Gastroesophageal sphincter (tissue), 3 donors: ENCODE data around the gene BBS12.

Experiments used
- CTCF ChIP-seq, 4 experiments: fragments of 200-600 bp in 2 of 4; fragments of 450-650 bp in 2 of 4; sonication (generic) in 1 of 4; IDR thresholded peaks; one replicate each; pipeline ENCODE4 v1.5.1; 2017 to 2019; ENCODE audit warnings: antibody characterized with exemption in 4 of 4, mild to moderate bottlenecking in 2 of 4, moderate library complexity in 2 of 4
- EP300 ChIP-seq: sonication (generic); formaldehyde crosslinking; IDR thresholded peaks from one replicate; pipeline ENCODE4 v1.6.1; 2017; ENCODE audit warnings: antibody characterized with exemption, mild to moderate bottlenecking
- POLR2A ChIP-seq, 2 donors: fragments of 450-650 bp; IDR thresholded peaks; one replicate each; pipeline ENCODE4 v1.6.1; 2017; ENCODE audit warnings: antibody characterized with exemption in 2 of 2, mild to moderate bottlenecking in 2 of 2, moderate library complexity in 1 of 2

DNA sequence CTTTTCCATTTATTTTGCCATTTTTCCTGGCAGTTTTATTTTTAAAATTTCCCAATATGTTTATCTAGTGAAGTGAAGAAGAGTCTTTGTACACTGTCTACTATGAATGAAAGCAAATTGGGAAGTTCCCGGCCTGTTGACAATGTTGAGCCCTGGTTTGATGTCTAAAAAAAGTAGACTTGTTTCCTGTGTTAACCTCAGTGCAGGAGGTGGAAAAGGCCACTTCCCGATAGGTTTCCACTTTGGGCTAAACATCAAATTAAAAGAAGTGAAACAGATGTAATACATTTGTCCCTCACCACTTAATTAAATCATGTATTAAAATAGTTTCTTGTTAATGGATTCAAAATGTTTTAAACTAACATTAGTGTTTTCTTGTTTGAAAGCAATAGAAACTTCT, 30.0 kb downstream of the BBS12 start:
- TF ChIP-seq CTCF (IDR thresholded peaks at IDR 0.05) = no peak
- TF ChIP-seq EP300 = no peak
- TF ChIP-seq POLR2A (IDR thresholded peaks at IDR 0.05) = no peak
